Stimulated activated CD4-positive, alpha-beta T cell treated with anti-CD3 and anti-CD28 coated beads, Interleukin-12 subunit alpha, Interleukin-12 subunit beta, amount 100 ng/mL, for 4 hours (primary cell): ENCODE data around the gene TMEM145.

ENCODE experiments used
- DNase-seq: peaks from one replicate; pipeline ENCODE4 v3.0.0-alpha.2; 2020

The TMEM145 gene

GRCh38 chr19:42366673-42367072 is 53.6 kb downstream of the TMEM145 start:
- no peak for DNase-seq

- no peak for DNase-seq
Measured at GRCh38 chr19:42367929-42368328, 54.8 kb downstream of the TMEM145 start.

DNA sequence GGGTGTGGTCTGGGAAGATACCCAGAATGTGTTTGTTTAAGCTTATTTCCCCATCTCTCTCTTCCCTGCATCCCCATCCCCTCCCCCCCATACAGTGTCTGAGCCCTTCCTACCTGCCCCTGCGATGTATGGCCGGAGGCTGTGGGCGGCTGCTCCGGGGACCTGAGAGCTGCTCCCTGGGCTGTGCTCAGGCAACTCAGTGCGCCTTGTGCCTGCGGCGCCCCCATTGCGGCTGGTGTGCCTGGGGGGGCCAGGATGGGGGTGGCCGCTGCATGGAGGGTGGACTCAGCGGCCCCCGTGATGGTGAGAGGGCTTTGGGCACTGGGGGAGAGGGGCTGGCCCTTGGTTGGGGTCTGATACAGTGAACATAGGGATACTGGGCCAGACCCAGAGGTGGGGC is 55.3 kb downstream of the TMEM145 start:
- no peak for DNase-seq

DNA sequence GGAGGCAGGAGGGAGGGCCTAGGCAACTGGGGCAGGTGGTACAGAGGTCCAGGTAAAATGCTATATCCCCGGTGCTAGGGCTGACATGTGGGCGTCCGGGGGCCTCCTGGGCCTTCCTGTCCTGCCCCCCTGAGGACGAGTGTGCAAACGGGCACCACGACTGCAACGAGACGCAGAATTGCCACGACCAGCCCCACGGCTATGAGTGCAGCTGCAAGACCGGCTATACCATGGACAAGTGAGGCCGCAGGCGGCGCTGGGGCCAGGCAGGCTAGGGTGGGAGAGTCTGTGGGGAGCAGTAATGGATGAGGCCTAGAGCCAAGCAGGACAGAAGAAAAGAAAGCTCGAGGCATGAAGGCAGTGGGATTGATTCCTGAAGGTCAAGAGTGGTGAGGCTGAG is 55.7 kb downstream of the TMEM145 start:
- DNase-seq = no peak

- no peak for DNase-seq
Measured at GRCh38 chr19:42369433-42370067, 56.4 kb downstream of the TMEM145 start.

DNA sequence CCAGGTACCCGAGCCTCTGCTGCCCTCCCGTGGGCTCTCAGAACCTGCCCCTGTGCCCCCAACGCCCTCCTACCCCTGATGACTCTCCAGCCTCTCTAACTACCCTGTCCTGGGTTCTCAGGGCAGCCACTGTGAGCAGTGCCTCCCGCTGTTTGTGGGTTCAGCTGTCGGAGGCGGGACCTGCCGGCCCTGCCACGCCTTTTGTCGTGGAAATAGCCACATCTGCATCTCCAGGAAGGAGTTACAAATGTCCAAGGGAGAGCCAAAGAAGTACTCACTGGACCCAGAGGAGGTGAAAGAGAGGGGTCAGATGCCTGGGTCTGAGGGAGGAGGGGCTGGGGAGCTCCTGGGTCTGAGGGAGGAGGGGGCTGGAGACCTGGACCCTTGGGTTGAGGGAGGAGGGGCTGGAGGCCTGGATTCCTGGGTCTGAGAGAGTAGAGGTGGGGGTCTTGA is 57.0 kb downstream of the TMEM145 start:
- no peak for DNase-seq

GRCh38 chr19:42370626-42371175 is 57.6 kb downstream of the TMEM145 start:
- no peak for DNase-seq
